HG02763 (cell line): Measurements from ENCODE around the gene KIF26B.

ENCODE experiments used
- ATAC-seq: cut with Tn5 transposase; IDR thresholded peaks from one replicate; pipeline ENCODE4 v1.9.1; 2021; ENCODE audit warnings: mild to moderate bottlenecking, moderate library complexity; ENCODE audit not compliant: unreplicated experiment

Gene KIF26B

DNA sequence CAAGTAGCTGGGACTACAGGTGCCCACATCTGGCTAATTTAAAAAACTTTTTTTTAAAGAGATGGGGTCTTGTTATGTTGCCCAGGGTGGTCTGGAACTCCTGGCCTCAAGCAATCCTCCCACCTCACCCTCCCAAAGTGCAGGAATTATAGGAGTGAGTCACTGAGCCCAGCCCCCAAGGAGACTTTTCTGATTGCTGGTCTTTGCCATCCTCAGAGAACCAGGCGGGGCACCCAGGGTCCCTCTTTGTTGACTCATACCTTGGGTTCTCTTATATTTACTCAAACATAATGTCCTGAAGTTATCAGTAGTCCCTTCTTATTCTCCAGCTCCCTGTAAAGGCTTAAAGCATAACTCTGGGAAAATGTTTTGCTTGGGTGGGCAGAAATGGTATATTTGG is 51.1 kb downstream of the KIF26B start:
- no peak for ATAC-seq

DNA sequence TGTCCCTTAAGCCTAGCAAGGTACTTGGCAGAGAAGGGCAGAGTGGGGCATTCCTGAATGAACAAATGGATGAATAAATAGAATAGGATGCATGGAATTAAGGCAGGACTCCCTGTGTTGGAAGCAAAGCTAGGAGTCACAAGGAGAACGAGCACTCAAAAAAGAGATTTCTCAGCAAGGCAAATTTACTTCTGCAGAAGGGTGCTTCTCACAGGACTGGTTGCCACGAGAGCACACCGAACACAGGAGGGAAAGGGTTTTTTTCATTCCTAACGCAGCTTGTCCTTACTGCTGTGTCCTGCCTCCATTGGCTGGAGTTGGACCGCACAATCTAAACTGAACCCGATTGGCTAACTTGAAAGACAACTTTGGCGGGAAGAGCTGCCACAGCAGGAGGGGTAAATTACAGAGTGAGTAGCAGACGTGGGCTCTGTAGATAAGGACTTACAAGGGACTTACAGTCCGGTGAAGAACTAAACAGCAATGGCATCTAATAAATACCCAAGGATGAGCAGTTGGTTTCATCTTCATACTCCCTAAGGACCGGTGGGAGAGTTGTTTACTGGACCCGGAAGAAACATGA is 52.4 kb downstream of the KIF26B start:
- no peak for ATAC-seq

DNA sequence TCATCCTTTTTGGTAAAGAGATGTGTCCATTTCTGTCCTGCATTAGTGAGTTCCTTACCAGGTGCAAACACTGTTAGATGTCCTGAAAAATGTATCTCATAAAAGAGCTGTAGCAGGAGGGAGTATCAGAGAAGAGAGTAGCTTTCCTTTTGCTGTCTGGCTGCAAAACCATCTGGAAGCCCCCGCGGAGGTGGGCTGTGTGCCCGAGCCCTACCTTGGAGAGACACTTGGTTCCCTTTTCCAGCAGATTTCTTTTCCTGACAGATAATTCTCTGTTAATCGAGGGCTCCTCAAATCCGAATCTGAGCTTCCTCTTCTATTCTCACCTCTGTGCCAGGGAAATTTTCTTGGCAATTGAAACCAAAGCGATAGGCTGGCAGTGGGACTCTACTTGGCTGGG is 53.0 kb downstream of the KIF26B start:
- ATAC-seq: no peak

DNA sequence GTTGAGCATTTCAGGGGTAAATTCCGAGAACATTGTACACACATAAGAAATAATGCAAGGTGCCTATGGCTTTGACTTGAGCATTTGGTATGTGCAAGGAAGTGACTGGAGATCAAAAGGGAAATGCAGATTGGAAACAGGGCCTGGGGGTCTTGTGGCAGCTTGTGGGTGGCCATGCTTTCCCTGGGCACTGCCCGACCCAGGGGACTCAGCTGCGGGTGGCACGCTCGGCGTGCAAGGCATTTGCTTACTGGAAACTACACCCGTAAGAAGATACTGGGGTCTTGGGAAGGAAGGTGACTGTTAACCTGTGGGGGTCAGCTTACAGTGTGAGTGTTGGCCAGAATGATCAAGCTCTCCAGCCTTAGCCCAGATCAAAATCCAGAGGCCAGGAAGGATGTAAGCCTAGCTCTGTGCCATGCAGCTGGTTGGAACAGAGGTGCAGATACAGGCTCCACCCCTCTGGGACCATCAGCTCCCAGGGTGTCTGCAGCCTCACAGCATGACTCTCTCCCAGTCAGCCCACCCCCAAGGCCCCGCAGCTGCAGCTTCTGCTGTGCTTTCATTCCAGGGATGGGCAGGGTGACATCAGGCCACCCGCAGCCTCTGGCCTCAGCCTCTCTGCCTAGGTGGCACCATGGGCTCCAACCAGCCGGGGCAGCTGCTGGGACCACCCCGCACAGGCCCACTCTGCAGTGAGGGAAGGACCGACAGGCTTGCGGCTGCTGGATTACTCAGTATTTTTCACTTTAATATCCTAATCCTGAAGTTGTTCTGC is 55.1 kb downstream of the KIF26B start:
- ATAC-seq: no peak

DNA sequence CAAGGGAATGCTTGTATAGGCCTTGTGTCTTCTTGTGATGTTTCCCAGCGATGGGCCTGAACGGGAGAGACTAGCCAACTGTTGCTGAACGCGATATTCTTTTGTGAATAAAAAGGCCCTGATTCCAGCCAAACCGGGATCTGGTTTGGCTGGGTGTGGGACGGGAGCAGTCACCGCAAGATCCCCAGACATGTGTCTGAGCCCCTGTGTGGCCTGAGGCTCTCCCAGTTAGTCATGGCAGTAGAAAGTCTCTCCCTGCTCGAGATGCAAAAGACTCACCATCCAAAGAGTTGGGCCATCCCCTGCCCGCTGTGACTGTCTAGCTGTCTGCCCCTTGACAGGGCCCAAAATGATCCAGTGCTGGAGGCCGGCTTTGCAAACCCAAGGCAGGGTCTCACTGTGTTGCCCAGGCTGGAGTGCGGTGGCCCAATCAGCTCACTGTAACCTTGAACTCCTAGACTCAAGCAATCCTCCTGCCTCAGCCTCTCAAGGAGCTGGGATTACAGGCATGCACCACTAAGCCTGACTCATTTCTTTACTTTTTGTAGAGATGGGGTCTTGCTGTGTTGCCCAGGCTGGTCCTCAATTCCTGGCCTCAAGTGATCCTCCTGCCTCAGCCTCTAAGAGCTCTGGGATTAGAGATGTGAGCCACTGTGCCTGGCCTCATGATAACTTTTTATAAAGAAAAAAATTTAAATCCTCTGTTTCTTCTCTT is 56.4 kb downstream of the KIF26B start:
- no peak for ATAC-seq

DNA sequence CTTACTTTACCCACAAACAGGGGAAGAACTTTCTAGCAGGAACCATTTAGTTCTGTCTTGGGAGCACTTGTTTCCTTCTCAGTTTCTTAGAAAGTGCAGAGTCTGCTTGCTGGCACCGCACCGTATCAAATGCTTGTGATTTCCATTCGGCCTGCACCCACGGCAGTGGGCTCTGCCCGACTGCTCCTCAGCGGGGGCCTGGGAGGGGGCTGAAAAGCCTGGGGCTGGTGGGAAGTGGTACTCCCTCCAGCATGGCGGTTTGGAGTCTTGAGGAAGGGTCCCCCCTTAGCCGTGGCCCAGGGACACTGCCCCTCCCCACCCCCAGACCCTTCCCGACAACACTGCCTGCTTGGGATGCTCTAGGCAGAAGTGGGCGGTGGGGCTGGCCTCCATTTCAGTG is 57.0 kb downstream of the KIF26B start:
- ATAC-seq: no peak

DNA sequence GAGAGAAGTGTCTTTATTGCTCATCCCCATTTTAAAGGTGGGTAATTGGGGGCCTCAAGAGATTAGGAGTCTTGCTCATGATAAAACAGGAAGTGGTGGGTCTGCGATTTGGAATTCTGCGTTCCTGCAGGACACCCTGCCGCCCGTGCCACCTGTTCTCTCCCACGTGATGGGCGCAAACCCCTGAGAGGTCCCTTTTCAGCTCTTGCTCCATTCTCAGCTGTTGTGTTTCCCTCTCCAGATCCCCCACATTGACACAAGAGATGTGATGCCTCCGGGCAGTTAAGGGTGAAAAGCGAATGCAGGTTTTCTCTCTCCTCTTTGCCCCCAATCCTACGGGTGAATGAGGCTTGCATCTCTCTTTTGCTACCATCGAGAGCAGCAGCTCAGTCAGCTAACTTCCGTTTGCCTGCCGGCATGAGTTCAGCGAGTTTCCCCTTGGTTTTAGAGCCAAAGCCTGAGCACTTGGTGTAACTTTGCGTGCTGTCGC is 57.5 kb downstream of the KIF26B start:
- no peak for ATAC-seq

DNA sequence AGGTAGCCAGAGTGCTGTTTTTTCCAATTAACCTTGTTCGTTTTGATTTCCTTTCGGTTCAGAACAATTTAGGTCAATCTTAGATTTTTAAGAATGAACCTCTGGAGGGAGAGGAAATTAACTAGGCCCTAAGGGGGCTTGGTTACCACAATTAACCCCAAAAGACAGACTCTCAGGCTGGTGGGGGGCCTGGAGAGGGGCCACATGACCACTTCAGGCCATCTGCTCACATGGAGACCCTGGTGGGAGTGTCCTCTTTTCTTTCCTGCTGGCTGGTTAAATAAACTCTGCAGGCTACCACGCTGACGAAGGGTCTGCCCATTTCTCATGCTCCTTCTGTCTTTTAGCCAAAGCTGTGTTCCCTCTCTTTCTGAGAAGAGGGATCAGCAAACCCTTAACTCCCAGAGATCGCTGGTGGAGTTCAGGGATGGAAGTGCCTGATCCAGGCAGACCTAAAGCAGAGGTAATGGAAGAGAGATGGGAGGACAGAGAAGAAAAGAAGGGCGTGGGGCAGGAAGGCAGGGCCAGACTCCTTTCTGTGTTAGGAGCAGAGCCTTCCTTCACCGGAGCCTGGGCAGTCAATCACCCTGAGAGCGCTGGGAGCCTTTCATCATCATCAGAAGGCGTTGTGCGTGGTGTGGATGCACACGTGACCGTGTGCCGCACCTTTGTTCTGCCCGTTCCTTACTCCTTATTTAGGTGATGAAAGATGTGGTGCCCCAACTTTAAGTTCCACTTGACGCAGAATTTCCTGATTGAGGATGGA is 58.5 kb downstream of the KIF26B start:
- ATAC-seq: no peak

DNA sequence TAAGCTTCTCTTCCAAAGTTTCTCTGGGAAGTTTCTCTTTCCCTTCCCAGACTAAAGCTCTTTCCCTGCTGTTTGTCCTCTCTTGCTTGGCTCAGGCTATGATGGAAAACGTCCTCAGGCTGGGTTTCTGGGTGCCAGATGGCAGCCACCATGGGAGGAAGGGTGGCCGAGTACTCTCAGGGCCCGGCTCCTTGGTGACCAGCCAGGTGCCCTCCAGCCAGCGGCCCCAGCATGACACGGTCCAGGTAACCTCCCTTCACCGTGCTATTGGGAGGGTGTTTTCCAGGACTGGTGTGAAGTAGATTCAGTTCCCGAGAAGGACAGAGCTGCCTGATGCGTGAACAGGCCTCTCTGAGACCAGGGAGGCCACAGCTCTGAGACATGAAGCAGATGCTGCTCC is 60.3 kb downstream of the KIF26B start:
- ATAC-seq: no peak

DNA sequence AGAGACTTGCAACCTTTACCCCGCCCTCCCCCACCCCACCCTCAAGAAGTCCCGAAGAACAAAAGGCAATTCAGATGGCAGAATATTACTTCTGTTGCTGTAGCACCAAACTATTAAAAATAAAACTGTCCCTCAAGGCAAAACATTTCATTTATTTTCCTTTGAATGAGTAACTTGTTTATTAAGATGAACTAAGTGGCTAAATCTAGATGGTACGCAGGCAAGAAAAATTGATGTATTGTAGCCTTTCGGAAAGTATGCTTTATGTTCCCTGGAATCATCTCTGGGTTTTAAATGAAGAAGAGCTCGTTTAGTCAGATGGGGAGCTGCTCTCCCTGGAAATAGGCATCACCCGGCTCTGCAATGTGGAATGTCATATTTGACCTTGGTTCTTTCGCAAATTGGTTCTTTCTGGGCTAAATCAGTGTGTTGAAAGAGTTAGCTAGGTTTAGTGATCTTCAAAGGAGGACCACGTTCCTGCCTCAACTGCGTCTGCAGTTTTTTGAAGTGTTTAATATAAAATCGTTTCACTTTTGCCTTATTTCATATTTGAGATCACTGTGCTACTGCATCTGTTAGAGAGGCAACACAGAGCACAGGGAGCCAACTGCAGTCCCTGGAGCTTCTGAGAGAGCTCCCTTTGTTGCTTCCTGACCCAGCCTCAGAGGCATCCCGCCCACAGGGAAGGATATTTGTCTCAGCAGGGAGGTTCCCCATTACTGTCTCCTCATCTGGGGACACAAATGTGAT is 61.8 kb downstream of the KIF26B start:
- ATAC-seq: no peak

DNA sequence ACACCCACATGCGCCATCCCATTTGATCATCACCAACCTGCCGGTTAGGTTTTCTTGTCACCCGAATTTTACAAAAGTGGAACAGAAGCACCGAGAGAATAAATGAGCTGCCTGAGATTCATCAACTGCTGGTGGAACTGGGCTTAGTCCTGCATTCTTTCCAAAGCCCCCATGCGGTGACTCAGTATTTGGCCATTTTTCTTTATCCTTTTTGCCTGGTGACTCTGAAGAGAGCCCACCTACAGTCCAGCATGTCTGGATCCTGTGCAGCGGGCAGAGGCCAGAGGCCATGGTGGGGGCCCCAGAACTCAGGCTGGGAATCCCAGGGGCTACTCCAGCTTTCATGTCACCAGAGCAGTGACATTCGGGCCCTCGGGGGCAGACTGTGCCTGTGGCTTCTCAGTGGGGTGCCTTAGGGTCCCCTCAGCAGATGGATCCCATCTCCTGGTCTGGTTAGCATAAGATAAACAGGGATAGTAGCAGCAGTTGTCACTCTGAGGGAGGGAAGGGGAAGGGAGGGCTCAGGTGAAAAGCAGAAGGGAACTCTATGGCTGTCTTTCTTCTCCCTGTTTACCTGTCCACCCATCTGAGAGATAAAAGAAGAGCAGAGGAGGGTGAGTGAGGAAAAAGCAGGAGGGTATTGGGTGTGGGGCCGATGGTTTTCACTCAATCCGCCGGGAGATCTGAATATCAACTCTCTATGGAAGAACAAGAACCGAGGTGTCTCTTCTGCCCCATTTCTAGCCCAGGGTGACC is 63.2 kb downstream of the KIF26B start:
- no peak for ATAC-seq

DNA sequence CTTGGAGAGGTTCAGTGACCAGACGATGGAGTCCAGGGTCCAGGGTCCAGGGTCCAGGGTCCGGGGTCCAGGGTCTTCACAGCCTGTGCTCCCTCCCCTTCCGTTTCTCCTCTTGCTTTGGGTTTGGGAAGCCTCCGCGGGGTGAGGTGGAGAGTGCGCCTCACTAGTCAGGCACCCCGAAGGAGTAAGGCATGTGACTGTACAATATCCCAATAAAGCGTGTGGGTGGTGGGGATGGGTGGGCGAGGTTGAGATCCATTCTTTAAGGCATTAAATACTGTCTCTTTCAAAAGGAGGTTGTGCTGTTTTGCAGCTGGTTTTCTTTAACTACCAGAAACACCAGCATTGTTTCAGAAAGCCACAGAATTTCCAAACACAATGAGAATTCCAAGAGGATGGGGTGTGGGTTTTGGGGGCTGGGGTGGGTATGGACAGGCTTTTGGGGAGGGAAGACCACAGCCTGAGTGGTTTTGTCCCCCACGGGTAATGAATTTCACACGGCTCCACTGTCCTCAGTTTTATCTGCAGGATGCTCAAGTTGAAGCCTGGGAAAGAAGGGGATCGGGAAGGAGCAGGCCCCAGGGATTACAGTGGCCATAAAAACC is 65.7 kb downstream of the KIF26B start:
- ATAC-seq: no peak

DNA sequence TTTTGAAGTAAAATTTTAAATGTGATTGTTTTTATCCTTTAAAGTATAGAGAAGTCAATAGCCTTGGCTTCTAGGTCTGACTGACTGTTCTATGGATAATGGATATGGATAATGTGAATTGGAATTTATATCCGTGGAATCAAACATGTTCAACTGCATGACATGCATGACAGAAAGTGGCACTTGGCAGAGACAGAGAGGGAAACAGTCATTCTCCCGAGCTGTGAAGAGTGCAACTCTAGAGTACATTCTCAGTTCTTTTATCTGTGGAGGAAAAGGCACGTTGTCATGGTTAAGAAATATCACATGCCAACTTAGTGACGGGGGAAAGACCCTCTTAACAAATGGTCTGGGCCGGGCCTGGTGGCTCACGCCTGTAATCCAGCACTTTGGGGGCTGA is 67.0 kb downstream of the KIF26B start:
- ATAC-seq: no peak

DNA sequence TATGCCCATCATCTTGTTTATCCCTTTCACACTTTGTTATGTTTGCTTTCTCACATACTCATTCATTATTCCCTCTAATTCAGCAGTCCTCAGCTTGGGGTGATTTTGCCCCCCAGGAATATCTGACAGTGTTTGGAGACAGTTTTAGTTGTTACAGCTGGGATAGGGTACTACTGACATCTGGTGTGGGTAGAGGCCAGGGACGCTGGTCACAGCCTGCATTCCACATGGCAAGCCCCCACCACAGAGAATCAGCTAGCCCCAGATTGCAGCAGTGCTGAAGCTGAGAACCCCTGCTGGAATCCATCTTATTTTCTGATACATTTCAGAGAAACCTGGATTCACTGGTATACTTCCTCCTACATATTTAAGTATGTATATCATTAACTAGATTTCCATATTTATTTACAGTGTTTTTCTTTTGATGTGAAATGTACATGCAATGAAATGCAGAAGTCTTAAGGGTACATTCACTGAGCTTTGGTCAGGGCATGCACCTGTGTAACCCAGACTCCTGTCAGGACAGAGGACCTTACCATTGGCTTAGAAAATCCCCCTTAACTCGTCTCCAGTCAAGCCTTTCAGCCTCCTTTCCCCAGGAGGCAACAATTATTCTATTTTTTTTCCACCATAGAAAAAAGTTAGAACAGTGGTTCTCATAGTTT is 68.3 kb downstream of the KIF26B start:
- ATAC-seq: no peak

DNA sequence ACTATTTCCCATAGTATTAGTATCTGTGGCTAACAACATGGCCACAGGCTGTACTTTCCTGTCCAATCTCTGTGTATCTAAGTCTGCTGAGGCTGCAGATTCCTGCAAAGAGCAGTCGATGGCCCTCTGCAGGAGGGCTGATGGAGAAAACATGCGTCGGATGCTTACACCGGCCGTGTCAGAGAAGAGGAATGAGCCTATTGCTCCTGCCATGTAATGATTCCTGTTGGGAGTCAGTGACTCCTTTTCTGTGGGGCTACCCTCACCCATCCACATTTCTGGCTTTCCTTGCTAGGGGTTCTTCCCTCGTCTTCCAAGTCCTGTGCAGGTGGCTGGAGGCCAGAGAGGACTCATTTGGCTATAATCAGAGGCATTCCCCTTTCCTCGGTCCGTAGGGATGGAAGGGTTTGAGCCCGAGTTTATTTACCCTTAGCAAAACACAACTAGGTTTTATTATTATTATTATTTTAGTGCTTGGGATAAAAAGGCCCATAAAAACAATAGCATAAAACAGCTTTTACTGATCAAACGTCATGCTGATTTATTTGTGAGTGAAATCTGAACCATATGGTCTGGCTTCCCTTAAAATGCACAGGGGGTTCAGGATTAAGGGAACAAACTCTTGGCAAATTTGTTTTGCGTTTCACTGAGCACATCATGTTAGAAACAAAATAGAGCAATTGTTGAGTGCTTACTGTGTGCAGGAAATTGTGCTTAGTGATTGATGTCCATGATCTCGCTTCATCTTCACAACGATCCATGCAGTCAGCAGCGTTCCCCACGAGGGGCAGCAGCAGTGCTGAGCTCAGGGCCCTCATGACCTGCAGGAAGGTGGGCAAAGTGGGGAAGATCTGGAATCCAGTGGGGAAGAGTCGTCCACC is 70.8 kb downstream of the KIF26B start:
- ATAC-seq: no peak

DNA sequence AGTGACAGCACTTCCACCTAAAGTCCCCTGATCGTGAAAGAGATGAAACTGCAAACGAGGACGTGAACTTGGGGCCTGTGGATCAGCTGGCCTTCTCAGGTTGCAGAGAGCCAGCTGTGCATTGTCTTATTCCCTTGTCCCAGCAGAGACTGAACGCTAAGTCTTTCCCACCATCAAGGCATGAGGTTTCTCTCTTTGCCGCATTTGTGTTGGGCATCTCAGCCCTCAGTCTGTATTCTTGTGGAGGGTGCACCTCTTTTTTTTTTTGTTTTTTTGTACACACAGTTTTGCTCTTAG is 71.4 kb downstream of the KIF26B start:
- no peak for ATAC-seq

DNA sequence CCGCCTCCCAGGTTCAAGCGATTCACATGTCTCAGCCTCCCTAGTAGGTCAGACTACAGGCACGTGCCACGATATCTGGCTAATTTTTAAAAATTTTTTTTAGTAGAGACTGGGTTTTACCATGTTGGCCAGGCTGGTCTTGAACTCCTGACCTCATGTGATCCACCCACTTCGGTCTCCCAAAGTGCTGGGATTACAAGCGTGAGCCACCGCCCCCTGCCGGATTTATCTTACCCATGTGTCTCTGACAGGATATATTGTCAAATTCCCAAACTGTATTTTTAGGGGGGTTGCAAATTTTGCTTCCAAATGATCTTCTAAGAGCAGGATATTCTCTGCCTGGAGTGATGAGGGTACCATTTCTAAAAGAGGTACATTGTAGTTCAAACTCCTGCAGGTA is 74.3 kb downstream of the KIF26B start:
- no peak for ATAC-seq

DNA sequence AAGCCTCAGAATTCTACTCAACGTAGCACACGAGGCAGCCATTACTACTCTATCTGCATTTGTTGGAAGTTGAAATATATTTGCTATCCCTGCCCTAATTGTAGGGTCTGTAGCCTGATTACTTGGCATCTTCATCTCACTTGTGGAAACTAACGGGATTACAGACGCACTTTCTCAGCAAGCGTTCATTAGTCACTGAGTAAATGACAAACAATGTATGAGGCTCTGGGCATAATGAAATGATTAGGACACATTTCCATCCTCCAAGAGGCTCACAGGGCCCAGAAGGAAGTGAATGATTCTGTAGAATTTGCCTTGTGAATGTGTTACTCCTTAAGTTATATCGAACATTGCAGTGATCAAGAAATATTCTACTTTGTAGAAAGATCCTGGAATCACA is 78.1 kb downstream of the KIF26B start:
- no peak for ATAC-seq
